HG02884 (cell line): Measurements from ENCODE around the gene DTX3.

ENCODE experiments used
- ATAC-seq: cut with Tn5 transposase; IDR thresholded peaks from one replicate; pipeline ENCODE4 v1.9.1; 2021; ENCODE audit warnings: mild to moderate bottlenecking, moderate library complexity; ENCODE audit not compliant: unreplicated experiment

DTX3 gene

DNA sequence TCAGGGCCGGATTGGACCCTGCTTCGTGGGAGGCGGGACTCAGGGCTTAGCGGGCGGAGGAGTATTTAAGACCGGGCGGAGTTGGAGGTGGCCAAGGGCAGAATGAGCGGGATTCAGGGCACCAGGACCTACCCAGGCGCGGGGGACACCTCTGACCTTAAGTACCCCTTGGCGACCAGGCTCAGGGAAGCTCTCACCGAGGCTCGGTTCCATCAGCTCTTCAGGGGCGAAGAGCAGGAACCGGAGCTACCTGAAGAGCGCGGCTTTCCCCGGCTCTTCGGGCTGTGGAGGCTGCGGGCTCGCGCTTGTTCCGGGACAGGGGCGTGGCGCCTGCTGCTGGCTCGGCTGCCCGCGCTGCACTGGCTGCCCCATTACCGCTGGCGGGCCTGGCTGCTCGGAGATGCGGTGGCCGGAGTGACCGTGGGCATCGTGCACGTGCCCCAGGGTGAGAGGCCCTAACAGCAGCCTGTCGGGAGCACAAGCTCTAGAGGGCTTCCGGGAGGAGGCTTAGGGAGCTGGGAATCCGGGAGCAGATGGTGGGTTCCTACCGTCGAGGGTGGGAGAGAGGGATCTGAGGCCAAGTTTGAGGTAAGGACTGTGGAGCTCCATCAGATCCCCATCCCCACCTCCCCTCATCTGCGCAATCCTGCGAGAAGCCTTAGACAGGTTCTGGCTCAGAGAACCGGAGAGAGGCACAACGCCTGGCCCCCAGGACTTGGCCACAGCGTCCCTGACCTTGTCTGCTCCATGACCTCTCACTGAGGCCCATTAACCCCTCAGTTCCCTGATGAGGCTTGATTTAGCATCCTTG lies 15.0 kb downstream of the DTX3 start:
- ATAC-seq = no peak

- ATAC-seq = no peak
Observed at GRCh38 chr12:57620245-57620935, 15.8 kb downstream of the DTX3 start.

GRCh38 chr12:57620936-57621496 lies 16.4 kb downstream of the DTX3 start:
- ATAC-seq = no peak

- ATAC-seq = no peak
Observed at GRCh38 chr12:57621497-57622292, 17.1 kb downstream of the DTX3 start.

GRCh38 chr12:57622293-57623245 lies 17.9 kb downstream of the DTX3 start:
- ATAC-seq = no peak

DNA sequence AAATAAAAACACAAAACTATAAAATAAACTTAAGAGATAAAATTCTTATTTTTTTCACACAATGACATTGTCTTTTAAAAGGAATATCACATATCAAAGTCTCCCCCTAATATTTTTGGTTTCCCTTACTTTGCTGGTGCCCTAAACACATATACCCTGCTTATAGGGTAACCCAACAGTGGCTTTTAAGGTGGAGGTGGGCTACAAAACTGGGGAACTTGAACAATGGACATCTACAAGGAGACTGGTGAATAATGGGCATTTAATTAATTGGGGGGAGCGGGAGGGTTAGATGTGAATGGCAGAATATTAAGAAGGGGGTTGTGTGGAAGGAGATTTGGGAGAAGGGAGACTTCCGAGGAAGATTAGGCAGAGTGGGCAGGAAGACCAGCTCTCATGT lies 18.8 kb downstream of the DTX3 start:
- no peak for ATAC-seq

DNA sequence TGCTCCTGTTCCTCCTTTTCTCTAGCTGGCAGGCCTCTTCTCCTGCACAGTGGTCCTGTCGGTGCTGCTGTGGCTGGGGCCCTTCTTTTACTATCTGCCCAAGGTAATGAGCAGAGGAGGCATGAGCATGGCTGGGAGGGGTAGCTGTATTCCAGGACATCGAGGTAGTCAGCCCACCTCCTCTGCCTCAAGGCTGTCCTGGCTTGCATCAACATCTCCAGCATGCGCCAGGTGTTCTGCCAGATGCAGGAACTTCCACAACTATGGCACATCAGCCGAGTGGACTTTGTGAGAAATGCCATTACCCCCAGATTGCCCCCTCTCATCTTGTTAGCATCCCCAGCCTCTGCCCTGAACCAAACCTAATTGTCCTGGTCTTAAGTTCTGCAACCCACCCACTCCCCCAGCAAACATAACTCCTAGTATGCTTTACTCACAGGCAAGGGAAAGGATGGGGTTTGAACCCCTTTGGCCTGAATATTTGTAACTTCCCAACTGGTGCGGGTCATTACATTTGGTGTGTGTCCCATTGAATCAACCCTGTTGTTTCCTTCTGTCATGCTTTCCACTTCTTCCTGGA lies 19.3 kb downstream of the DTX3 start:
- ATAC-seq = no peak

- no peak for ATAC-seq
Observed at GRCh38 chr12:57624441-57625220, 20.0 kb downstream of the DTX3 start.

- ATAC-seq = no peak
Observed at GRCh38 chr12:57625261-57626032, 20.8 kb downstream of the DTX3 start.

DNA sequence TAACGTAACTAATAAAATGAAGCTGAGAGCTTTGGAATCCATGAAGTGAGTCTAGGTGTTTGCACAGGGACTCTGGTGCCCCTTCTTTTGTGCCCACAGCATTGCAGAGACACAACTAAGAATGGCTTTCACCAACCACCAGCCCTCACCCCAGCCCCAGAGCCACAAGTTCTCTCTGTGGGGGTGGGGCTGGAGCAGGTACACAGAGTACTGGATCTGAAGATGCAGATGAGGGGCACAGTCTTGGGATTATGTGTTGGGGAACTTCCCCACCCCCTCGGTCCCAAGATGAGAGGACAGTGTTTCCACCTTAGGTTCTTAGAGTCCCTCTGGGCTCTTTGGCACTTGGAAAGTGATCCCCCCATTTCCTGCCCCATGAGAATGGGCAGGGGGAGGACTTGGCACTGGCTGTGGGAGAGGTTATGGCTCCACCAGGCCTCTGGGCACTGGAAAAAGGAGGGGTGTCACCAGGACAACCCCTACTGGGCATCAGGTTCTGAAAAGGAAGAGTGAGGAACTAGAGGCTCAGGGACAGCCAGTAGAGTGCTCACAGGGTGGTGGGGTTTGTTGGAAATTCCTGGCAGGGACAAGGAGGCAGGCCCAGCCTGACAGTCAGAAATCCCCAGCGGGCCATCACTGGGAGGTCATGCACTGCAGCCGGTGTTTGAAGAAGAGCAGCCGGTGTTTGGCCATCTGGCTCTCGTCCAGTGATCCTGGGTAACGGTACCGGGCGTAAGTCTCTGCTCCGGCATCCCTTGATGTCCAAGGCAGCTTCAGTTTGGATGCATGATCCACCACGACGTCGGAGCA lies 21.7 kb downstream of the DTX3 start:
- ATAC-seq = no peak

GRCh38 chr12:57626921-57627445 lies 22.4 kb downstream of the DTX3 start:
- no peak for ATAC-seq

GRCh38 chr12:57627501-57628279 lies 23.1 kb downstream of the DTX3 start:
- no peak for ATAC-seq

- no peak for ATAC-seq
Observed at GRCh38 chr12:57628280-57629191, 23.9 kb downstream of the DTX3 start.

DNA sequence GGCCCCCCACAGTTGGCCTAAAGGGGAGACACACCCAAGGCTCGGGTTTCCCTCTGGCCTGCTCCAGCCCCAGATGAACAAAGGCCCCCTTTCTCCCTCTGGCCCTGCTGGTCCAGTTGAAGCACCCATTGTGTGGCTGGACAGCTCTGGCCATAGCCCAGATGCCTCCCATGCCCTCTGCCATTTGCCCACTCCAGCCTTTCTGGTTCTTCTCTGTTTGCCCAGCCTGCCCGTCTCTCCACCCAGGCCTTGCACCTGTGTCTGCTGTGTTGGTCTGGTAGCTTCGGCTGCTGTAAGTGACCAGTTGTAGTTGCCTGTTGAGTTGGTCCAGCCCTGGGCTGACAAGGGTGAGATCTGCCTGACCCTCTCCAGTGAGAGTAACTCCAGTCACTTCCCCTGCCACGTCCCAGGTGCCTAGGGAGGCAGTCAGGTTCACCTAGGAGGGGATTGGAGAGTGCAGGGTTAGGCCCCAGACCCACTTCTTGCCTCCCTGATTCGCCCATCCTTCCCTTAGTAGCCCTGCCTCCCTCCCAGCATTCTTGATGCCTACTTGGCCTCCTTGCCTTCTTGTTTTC lies 25.4 kb downstream of the DTX3 start:
- ATAC-seq = no peak

- no peak for ATAC-seq
Observed at GRCh38 chr12:57630891-57631433, 26.3 kb downstream of the DTX3 start.
